Central memory CD4-positive, alpha-beta T cell (primary cell): Measurements from ENCODE around the gene NUP93.
"Not testable (repeated sequence)": the region's sequence is repeated elsewhere in the genome, so short reads cannot be mapped to it uniquely, and the experiment has no call there.

ENCODE experiments used
- DNase-seq: peaks from one replicate; pipeline ENCODE4 v3.0.0; 2022

NUP93 gene

DNA sequence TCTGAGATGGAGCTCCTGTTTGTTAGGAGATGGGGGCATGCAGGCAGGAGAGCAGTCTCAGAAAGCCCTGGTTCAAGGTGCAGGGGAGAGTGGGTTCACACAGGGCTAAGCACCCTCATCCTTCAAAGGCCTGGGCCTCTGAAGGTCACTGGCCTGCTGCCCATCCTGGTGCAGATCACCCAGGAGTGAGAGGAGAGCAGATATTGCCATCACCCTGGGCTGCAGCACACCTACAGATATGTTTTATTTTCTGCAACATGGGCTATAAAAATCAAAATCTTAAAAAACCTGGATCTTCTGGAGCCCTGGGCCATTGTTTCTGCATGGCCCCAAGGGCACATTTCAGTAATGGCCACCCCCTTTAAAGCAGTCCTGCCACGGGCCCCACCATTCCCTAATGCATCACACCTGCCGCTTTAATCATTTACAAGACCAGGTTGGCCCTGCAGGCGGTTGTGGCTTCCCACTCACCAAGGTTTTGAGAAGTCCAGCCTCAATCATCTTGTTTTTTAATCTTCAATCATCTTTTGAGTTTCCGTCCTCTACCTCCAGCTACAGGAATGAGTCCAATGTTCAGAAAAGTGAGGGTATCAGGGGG, 20.4 kb upstream of the NUP93 start:
- no peak for DNase-seq

DNA sequence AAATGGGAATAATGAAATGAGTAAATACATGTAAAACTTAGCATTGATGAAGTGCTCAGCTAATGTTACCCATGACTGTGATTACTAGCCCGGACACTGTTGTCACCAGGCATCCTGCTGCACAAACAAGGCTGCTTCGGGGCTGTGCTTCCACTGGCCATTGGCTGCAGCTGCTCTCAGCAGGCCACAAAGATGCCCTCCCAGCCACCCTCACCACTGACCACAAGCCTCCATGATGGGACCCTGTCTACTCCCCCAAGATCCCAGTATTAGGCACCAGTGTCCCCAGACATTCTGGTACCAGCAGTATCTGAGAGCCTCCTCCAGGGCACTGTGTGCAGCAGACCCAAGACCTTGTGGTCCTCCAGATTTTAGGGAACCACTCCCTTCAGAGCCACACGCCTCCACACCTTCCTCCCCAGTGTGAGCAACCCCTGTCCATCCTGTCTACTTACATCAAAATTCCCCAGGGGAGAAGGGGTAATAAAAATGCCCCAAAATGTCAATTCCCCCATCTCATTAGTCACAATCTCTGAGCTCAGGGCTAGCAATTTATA, 19.7 kb upstream of the NUP93 start:
- DNase-seq: no peak

DNA sequence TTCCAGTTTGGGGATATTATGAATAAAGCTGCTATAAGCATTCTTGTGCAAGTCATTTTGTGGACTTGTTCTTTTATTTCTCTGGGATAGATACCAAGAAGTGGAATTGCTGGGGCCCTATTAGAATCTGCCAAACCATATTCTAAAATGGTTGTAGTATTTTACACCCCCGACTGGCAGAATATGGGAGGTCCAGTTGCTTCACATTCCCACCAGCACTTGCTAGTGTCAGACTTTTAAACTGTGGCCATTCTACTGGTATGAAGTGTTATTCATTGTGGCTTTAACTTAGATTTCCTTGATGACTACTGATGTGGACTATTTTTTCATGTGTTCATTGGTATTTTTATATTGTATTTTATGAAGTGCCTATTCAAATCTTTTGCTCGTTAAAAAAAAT, 18.1 kb upstream of the NUP93 start:
- DNase-seq: no peak

DNA sequence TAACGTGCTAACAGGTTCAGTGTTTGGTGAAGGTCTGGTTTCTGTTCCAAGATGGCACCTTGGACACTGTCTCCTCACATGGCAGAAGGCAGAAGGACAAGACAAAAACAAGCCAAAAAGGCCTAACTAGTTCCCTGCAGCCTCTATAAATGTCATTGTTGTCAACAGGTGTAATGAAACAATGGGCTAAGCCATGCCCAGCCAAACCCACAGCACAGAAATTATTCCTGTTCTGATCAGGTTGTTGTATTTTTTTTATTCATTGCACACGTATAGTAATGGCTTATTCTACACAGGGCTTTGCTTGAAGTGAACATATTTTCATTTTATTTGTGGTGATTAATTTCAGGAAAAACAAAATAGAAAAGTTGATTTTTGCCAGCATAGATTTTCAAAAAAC, 16.1 kb upstream of the NUP93 start:
- no peak for DNase-seq

DNA sequence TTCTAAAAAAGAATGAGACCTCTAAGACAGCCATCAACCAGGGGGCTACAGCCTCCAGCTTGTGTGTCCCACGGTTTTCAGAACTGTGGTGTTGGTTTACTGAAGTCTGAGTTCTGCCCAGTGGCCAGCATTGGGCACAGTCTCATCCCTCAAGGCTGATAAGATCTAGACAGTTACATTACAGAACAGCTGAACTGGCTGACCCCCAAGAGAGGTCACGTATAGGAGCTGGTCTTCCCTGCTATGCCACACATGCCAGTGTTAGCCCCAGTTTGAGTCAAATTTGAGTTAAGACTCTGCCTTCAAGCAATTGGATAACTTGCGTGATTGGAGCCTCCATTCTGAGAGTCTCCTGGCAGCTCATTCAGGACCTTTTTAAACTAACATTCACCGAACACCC, 14.8 kb upstream of the NUP93 start:
- DNase-seq: no peak

DNA sequence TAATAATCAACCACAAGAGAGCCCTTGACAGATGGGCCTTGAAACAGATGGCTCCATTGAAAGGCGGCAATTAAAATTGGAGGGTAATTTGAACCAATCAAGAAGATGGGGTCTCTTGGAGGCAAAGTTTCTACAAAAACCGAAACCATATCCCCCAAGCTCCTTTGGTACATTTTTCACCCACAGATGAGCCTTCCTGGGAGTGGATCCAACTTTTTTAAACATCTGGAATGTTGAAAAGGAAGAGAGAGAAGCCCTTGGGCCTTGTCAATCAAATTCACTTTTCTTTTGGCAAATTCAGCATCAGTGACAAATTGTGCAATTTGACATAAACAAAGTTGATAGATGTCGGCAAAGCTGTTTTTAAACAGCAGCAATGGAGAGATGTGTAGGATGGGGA, 13.2 kb upstream of the NUP93 start:
- DNase-seq: no peak

DNA sequence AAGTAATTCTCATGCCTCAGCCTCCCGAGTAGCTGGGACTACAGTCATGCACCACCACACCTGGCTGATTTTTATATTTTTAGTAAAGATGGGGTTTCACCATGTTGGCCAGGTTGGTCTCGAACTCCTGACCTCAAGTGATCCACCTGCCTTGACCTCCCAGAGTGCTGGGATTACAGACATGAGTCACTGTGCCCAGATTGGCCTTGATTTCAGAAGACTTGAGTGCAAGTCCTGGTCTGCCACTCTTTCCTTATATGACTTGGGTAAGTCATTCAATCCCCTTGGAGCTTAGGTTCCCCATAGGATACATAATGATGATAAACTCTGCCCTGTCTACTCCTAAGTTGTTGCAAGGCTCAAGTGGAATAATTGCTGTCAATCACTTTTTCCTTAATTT, 12.4 kb upstream of the NUP93 start:
- not testable (repeated sequence) for DNase-seq

DNA sequence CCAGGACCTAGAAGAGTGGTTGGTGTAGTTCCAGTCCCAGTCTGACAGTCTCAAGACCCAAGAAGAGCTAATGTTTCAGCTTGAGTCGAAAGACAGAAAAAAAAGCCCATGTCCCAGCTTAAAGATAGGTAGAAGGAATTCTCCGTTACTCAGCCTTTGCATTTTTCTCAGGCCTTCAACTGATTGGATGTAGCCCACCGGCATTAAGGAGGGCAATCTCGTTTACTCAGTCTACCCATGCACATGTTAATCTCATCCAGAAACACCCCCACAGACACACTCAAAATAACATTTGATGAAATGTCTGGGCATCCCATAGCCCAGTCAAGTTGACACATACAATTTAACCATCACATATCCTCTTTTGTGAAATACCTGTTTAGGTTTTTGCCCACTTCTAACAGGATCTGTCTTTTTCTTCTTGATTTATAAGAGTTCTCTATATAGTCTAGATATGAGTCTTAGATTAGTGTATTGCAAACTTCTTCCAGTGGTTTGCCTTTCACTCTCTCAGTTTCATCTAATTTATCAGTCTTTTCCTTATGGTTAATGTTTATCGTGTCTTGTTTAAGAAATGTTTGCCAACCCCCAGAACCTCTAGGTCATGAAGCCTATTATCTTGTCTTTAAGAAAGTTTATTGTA, 7.6 kb upstream of the NUP93 start:
- DNase-seq: no peak

DNA sequence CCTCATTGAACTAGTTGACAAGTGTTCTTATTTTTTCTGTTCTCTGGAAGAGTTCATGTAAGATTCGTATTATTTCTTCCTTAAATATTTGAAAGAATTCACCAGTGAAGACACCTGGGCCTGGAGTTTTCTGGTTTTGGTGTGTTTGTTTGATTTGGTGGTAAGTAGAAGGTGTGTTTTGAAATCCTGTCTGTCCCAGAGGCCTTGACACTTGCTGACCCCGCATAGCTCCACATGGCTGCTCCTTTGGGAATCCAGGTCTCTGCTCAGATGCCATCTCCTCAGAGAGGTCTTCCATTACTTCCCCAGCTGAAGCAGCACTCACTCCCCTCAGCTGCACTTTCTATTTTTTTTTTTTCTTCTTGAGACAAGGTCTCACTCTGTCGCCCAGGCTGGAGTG, 5.7 kb upstream of the NUP93 start:
- no peak for DNase-seq

DNA sequence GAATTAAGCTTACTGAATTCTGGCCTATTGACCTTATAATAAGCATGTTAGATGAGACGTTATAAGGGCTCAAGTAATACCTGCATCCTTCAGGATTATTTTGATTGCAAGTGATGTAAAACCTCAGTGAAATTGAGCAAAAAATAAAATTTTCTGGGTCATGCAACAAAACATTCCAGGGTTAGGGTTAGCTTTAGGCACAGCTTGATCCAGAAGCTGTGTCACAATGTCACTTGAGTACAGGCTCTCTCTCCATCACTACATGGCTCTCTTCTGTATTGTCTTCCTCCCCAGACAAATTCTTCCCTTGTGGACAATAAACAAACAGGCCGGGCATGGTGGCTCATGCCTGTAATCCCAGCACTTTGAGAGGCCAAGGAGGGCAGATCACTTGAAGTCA, 3.6 kb upstream of the NUP93 start:
- DNase-seq: no peak

DNA sequence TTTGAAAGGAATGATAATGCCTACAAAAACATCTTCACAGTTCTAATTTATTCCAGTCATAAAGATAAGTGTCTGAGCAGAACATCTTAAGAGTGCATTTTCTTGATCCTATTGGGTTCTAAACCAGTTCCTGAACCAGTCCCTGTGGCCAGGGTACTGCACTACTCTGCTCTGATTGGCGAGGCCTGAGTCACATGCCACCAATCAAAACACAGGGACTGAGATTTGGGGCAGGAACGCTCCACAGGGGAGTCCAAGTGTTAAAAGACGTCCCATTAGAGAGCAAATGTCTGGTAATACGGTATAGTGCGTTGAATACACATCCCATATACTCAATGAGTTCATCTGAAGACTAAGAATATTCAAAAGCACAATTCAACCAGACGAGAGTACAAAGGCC, 3.0 kb upstream of the NUP93 start:
- no peak for DNase-seq

DNA sequence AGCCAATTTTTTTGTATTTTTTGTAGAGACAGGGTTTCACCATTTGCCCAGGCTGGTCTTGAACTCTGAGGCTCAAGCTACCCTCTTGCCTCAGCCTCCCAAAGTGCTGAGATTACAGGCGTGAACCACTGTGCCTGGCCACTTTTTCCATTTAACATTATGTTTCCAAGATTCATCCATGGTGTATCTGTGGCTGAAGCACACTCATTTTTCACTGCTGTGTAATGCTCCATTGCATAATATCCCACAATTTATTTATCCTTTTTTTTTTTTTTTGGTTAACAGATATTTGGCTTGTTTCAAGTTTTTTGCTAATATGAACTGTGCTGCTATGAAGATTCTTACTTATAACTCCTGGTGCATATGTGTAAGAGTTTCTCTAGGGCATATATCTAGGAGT, 1.9 kb upstream of the NUP93 start:
- no peak for DNase-seq

DNA sequence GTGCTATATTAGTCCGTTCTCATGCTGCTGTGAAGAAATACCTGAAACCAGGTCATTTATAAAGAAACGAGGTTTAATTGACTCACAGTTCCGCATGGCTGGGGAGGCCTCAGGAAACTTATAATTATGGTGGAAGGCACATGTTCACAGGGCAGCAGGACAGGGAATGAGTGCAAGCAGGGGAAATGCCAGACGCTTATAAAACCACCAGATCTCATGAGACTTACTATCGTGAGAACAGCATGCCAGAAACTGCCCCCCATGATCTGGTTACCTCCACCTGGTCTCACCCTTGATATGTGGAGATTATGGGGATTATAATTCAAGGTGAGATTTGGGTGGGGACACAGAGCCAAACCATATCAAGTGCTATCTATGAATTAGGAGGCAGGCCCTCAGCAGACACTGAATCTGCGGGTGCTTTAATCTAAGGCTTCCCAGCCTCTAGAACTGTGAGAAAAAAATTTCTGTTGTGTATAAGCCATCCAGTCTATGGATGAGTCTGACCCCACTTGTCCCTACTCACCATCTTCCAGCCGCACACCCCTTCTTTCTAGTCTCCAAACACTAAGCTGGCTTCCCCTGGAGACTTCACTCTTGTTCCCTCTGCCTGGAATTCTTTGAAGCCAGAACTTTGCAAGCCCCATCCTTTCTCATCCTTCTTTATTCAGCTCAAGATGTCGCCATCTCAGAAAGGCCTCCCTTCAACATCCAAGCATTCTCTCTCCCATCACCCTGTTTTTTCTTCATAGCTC, 772 bp upstream of the NUP93 start:
- no peak for DNase-seq

DNA sequence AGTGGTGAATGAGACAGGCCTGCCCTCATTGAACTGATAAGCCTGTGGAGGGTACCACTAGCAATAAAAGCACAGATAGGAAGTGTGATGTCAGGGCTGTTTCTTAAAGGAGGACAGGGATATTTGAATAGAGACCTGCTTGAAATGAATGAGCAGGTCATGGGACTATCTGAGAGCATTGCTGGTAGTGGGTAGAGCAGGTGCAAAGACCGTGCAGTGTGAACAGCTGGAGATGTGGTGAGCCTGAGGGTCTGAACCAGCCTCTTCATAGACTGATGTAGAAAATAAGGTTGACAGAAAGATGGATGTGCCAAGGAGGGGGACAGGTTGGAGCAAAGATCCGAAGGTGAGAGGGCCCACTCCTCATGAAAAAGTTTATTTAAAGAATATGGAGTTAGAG, 2.4 kb downstream of the NUP93 start:
- no peak for DNase-seq

DNA sequence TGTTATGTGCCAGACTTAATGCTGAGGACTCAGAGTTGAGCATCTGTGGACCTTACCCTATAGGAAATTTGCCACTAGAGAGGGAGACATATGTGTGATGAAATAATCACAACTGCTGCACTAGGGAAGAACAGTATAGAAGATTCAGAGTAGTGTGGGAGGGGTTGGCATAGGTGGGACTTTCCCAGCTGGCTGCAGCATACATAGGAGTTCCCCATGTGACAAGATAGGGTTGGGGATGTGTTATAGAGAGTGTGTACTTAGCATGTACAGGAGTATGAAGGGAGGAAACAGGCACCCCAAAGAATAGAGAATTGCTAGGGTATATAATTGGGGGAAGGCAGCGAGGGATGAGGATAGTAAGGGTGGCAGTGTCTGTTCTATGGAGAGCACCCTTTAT, 2.9 kb downstream of the NUP93 start:
- no peak for DNase-seq

DNA sequence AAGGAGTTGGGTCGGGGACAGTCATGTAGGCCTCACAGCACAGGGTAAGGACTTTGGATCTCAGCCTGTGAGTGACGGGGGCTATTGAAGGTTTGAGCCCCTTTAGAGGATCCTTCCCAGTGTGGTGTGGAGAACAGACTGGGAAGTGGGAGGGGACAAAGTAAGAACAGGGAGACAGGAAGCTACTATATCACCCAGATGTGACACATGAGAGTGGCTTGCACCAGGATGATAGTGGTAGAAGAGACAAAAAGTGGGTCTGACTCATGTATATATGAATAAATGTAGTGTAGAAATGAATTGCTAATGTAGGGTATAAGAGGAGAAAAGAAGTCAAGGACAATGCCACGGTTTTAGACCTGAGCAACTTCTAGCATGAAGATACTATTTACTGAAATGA, 4.5 kb downstream of the NUP93 start:
- no peak for DNase-seq

DNA sequence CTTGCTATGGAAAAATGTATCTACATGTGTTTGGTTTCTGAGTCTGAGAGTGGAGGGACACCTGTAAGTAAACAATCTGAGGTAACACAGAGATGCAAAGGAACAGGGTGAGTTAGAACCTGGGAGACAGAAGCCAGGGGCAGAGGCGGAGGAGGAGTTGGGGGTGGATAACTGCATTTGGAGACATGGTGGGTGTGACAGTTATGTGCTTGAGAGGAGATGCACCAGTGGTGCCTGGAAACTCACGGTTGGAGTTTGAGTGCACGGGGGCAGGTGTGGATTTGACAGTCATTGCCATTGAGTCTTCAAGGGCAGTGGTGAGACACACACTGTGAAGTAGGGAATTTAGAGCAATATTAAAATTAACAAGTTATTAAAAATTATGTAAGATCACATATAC, 6.5 kb downstream of the NUP93 start:
- no peak for DNase-seq

DNA sequence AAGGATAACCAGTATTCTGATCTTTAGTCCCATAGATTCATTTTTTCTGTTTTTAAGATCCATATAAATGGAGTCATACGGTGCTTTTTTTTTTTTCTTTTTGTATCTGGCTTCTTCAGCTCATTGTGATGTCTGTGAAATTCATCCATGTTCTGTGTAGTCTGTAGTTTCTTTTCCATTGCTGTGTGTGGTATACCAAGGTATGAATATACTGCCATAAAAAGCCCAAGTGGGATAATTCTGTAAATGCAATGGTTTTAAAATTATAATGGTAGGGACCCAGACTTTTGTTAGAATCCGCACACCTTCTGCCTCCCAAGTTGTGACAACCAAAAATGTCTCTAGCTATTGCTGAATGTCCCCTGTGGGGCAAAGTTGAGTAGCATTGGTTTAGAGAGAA, 7.6 kb downstream of the NUP93 start:
- no peak for DNase-seq

DNA sequence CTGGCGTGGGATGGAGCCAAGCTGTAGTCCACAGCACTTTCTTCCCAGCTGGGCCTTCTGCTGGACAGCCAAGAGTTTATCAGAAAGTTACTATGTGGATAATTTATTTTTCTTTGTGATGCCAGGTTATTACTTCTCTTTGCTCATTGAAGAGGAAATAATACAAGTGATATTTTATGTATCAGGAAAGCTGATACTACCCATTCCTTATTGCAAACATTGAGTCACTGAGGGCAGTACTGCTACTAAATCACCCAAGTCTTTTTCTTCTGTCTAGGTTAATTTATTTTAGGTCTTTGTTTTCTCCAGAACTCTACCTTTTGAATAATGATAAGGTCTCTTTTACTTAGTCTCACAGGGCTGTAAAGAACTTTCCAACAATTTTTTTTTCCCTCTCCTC, 8.3 kb downstream of the NUP93 start:
- DNase-seq: no peak

DNA sequence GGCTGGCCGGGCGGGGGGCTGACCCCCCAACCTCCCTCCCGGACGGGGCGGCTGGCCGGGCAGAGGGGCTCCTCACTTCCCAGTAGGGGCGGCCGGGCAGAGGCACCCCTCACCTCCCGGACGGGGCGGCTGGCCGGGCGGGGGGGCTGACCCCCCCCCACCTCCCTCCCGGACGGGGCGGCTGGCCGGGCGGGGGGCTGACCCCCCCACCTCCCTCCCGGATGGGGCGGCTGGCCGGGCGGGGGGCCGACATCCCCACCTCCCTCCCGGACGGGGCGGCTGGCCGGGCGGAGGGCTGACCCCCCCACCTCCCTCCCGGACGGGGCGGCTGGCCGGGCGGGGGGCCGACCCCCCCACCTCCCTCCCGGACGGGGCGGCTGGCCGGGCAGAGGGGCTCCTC, 9.4 kb downstream of the NUP93 start:
- not testable (repeated sequence) for DNase-seq

DNA sequence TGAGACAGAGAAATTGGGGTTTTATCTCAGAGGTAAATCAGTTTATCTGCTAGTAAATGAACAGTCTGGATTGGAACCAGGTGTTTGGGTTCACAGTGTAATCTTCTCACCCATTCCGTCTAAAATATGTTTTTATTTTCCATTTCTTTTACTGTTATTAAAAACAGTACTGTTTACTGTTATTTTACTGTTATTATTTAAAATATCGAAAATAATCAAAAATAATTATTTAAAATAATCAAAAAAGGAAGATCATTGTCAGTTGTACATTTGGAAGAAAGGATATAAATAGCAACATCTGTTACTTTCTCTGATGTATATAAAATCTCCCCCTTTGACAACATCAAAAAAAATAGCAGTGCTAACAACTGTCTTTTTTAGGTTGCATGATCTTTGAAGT, 11.5 kb downstream of the NUP93 start:
- no peak for DNase-seq

DNA sequence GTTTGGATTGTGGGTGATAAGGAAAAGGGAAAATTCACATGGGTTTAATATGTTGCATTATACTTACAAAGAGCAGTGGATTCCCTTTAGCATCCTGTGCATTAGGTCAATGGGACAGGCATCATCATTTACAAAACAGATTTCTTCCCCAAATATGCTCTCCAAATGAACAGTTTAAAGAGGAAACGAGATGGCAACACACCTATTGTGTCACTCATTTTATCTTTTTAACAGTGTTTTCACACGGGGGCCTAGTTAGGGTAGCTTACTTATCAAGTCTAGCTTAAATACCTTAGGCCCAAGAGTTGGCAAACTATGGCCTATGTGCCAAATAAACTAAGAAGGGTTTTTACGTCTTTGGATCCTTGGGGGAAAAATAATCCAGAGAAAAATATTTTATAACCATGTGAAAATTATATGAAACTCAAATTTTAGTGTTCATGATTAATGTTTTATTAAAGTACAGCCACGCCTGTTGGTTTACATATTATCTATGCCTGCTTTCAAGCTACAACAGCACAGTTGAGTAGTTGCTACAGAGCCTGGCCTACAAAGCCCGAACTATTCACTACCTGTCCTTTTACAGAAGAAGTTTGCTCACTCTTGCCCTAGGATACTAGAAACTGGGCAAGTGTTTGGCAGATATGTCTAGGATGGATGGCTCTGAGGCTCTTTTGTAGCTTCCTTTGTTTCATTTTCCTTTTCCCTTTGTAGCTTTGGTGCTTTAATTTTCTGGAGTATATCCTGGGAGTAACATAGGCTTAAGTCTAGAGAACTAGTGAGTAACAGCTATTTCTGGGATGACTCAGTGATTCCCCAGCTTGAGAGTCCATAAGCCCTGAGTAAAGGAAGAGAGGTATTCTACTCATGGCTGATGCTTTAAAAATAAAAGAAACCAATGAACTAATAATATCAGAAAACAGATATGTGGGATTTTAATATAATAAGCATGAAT, 12.4 kb downstream of the NUP93 start:
- DNase-seq: no peak

DNA sequence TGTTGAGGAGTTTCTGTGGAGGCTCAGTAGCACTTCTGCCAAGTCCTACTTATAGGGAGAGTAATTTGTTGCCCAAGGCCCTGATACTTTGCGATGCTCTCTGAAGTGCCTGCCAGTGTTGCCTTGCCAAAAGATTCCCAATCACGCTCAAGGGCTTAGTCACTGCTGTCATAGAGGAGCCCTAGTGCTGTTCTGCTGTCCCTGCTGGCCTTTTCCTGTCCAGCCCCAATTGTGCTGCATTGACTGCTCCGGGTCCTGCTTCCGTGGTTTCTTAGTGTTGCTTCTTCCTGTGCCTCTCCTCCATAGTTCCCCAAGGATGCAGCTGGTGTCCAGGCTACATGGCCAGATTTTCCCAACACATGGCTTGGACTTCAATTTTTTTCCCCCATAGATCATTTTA, 13.9 kb downstream of the NUP93 start:
- no peak for DNase-seq
